ENCODE measurements around the gene ANKUB1.

GRCh38 chr3:149765762-149766334, 26.5 kb downstream of the ANKUB1 start:
- TF ChIP-seq CTCF (IDR thresholded peaks at IDR 0.05) (peak; percentile 26 to 47 (median 38)), POLR2A (IDR thresholded peaks at IDR 0.05; ENCODE audit: low read depth) (no peak), POLR2AphosphoS5 (IDR thresholded peaks at IDR 0.05) (no peak), EP300 (IDR thresholded peaks at IDR 0.05) (no peak)
